Measurements from ENCODE around the gene SH3RF3.

The SH3RF3 gene

DNA sequence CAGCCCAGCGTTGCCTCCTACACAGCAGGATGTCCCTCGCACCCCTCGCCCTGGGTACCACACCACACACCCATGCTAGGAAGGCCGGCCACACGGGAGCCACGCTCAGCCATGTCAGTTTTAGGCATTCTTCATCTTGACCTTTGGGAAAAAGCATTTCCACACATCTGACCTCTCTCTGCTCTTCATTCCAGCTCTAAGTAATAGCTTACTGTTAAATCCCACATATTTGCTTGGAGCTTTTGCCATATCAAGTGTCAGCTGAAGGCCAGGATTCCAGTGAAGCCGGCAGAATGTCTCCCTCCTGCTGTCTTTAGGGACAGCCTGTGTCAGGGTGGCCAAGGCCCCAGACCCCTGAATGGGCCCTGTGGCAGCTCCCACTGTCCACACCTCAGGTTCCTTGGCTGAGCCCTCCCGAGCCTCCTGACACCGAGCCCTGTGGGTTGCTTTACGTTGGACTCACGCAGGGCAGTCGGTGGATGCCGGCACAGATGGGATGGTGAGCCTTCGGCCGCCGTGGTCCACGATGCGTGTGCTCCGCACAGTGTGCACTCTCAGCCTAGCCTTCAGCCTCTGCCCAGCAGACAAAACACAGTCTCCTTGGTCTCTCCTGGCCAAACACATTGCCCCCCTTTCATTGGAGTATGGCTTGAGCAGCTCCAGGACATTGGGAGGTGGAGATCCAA, 282.8 kb downstream of the SH3RF3 start:
- Histone ChIP-seq H3K27me3 (replicated peaks; ENCODE audit: control insufficient read depth, insufficient read depth, low read length) (peaks cover 2% of the 10 kb centered on the region), H3K4me3 (replicated peaks; ENCODE audit: low read depth, low read length) (no peak overlapping the region), H3K36me3 (ENCODE audit: control insufficient read depth, insufficient read depth, low read length) (no peaks in the 10 kb centered on the region)
- TF ChIP-seq, protein P1, sequence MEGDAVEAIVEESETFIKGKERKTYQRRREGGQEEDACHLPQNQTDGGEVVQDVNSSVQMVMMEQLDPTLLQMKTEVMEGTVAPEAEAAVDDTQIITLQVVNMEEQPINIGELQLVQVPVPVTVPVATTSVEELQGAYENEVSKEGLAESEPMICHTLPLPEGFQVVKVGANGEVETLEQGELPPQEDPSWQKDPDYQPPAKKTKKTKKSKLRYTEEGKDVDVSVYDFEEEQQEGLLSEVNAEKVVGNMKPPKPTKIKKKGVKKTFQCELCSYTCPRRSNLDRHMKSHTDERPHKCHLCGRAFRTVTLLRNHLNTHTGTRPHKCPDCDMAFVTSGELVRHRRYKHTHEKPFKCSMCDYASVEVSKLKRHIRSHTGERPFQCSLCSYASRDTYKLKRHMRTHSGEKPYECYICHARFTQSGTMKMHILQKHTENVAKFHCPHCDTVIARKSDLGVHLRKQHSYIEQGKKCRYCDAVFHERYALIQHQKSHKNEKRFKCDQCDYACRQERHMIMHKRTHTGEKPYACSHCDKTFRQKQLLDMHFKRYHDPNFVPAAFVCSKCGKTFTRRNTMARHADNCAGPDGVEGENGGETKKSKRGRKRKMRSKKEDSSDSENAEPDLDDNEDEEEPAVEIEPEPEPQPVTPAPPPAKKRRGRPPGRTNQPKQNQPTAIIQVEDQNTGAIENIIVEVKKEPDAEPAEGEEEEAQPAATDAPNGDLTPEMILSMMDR (IDR thresholded peaks at IDR 0.05; ENCODE audit: insufficient read depth, low read length, poor library complexity, severe bottlenecking): no peak
- DNase-seq (ENCODE audit: extremely low read depth, insufficient read length): no peak

DNA sequence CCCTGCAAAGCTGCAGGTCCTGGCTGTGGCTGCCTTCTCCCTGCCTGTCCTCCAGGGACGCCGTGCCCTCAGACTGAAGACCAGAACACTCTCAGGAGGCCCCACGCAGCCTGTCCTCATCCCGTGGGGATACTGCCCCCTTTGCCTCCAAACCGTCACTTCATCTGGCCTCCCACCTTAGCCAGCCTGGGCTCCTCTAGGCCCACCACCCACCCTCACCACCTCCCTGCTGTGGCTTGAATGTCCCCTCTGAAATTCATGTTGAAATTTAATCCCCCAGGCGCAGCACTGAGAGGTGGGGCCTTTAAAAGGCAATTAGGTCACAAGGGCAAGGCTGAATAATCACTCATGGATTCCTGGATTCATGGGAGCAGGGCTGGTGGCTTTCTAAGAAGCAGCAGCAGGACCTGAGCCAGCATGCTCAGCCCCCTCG, 286.6 kb downstream of the SH3RF3 start:
- no peak for DNase-seq (ENCODE audit: extremely low read depth, insufficient read length)
- Histone ChIP-seq H3K27me3 (replicated peaks; ENCODE audit: control insufficient read depth, insufficient read depth, low read length) (peaks cover 2% of the 10 kb centered on the region), H3K4me3 (replicated peaks; ENCODE audit: low read depth, low read length) (no peak overlapping the region), H3K36me3 (ENCODE audit: control insufficient read depth, insufficient read depth, low read length) (no peaks in the 10 kb centered on the region)
- TF ChIP-seq, protein P1 (IDR thresholded peaks at IDR 0.05; ENCODE audit: insufficient read depth, low read length, poor library complexity, severe bottlenecking): no peak

DNA sequence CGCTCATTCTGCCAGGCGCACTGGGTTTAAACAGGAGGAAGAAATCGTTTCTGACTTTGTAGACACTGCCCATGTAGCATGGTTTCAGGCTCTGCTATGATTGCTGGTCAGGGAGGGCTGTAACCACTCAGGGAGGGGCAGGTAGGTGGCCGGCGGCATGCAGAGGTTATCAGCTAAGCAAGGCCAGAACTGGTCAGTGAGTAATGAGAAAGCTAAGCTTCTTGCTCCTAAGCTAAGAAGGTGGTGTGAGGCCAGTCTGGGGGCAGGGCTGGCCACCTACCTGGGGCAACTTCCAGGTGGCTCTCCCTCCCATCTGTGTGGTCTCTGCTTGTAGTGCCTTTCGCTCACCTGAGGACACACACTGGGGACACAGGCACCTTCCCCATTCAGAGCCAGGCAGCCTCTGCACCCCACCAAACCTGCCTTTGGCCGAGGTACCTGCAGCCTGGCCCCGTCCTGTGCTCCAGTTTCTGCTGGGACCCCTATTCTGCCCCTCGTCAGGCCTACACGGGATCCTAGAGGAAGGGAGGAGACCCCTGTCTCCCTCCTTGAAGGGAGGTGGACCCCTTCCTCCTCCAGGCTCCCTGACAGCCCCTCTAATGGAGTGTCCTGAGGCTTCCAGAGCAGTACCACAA, 288.8 kb downstream of the SH3RF3 start:
- no peak for DNase-seq (ENCODE audit: extremely low read depth, insufficient read length)
- Histone ChIP-seq H3K27me3 (replicated peaks; ENCODE audit: control insufficient read depth, insufficient read depth, low read length) (peaks cover 2% of the 10 kb centered on the region), H3K36me3 (ENCODE audit: control insufficient read depth, insufficient read depth, low read length) (no peaks in the 10 kb centered on the region), H3K4me3 (replicated peaks; ENCODE audit: low read depth, low read length) (no peak overlapping the region)
- TF ChIP-seq, protein P1 (IDR thresholded peaks at IDR 0.05; ENCODE audit: insufficient read depth, low read length, poor library complexity, severe bottlenecking): no peak

DNA sequence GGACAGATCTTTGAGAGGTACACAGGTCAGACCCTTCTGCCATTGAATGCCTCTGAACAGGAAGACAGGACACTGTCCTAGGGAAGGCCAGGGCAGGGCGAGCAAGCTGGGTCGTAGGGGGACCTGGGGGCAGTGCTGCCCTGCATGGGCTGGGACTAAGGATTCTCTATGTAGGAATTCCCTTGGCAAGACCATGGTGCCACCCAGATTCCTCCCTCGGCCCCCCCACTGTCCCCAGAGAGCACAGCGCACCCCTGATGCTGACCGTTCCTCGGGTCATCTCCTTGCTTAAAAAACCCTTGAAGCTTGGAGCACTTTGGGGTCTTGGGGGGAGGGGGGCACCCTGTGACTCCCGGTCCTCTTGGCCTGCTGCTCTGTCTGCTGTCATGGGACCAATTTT, 289.7 kb downstream of the SH3RF3 start:
- Histone ChIP-seq H3K4me3 (replicated peaks; ENCODE audit: low read depth, low read length) (no peak overlapping the region), H3K36me3 (ENCODE audit: control insufficient read depth, insufficient read depth, low read length) (no peaks in the 10 kb centered on the region), H3K27me3 (replicated peaks; ENCODE audit: control insufficient read depth, insufficient read depth, low read length) (peaks cover 2% of the 10 kb centered on the region)
- DNase-seq (ENCODE audit: extremely low read depth, insufficient read length): no peak
- TF ChIP-seq, protein P1 (IDR thresholded peaks at IDR 0.05; ENCODE audit: insufficient read depth, low read length, poor library complexity, severe bottlenecking): no peak

DNA sequence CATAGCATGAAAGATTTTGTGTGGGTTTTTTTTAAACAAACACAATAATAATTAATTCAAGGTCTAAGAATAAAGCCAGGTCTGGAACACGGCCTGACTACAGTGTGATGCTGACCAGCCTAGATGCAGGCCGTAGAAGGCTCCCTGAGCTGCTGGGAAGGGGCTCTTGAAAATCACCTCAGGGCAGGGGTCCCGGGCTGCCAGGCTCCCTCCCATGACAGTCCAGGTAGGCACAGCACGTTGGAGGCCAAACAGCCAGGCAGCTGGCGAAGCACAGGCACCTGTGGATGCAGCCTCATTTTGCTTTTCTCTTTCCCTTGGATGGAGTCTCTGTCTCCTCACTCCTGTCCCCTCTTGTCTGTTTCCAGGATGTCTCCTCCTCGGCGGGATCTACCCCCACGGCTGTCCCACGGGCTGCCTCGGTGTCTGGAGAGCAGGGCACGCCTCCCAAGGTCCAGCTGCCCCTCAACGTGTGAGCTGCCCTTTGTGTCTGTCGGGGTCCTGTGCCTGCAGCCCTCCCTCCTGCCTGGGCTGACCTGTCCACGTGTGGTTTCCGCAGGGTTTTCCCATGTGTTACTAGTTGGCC, 290.3 kb downstream of the SH3RF3 start:
- TF ChIP-seq, protein P1 (IDR thresholded peaks at IDR 0.05; ENCODE audit: insufficient read depth, low read length, poor library complexity, severe bottlenecking): no peak
- Histone ChIP-seq H3K4me3 (replicated peaks; ENCODE audit: low read depth, low read length) (no peak overlapping the region), H3K27me3 (replicated peaks; ENCODE audit: control insufficient read depth, insufficient read depth, low read length) (peaks cover 2% of the 10 kb centered on the region), H3K36me3 (ENCODE audit: control insufficient read depth, insufficient read depth, low read length) (no peaks in the 10 kb centered on the region)
- DNase-seq (ENCODE audit: extremely low read depth, insufficient read length): no peak
